Measurements from ENCODE around the gene PBX4. TPM values are rescaled to one million over a fixed set of nuclear protein-coding genes. Genes with fewer than 3 reads are reported as not detected.

Gene PBX4
- polyA plus RNA-seq, 3 donors = 1.8 to 3.1 (median 2.9) TPM

DNA sequence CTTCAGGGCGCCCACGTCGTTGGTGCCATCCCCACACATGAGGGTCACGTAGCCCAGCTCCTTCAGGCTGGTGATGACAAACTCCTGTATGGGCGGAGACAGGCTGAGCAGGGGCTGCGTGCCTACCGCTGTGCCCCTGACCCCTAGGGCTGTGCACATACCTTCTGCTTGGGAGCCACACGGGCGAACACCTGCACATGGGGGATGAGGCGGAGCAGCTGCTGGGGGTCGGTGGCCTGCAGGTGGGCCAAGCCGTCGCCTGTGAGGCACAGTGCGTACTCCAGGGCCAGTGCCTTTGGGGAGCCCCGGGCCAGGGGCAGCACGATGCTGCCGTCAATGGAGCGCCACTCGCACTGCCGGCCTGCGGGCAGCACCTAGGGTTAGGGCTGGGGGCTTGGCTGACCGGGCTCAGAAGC, 31.1 kb upstream of the PBX4 start:
- no peak for DNase-seq (ENCODE audit: low read depth in 3 of 3, low spot score in 2 of 3)

DNA sequence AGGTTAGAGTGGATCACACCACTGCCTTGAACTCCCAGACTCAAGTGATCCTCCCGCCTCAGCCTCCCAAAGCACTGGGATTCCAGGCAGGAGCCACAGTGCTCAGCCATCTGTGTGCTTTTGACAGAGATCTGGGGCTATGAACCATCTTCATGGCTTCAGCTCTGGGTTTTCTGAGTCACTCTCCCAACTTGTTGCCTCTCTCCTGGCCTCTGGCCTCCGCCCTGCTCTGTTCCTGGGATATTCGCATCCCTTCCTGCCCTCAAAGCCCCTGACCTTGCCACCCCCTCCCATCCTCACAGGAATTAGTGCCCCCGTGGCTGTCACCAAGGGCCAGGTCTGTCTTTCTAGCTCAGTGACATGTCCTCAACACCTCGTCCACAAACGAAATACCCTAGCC, 30.7 kb upstream of the PBX4 start:
- DNase-seq (ENCODE audit: low read depth in 3 of 3, low spot score in 2 of 3) = no peak

DNA sequence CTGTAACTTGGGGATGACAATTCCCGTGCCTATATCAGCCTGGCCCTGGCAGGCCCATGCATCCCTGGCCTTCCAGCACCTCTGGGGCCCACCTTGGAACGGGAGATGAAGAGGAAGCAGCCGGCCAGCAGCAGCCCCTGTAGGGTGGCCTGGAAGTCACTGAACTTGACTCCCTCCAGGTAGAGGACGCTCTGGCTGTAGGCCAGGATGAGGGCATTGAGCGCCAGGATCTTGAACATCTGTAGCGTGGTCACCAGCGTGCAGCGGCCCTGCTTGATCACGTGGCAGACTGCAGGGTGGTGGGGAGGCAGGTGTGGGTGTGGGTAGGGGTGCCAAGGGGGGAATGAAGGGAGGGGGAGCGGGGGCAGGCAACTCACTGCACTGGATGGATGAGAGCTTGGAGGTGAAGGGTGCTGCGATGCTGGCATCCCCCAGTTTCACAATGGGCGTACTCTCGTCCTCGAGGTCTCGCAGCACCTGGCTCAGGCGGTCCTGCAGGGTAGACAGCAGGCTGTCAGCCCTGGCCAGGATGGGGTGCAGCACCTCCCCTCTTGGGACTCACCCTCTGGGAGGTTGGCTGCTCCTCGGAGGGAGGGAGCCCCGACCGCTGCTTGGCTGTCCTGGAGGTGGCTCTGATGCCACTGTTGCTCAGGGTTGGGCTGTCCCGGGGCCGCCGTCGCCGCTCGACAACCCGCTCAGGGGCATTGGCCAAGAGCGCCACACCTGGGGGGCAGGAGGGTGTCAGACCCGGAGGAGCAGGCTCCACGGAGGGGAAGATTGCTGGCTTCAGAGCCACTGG, 28.7 kb upstream of the PBX4 start:
- no peak for DNase-seq (ENCODE audit: low read depth in 3 of 3, low spot score in 2 of 3)

DNA sequence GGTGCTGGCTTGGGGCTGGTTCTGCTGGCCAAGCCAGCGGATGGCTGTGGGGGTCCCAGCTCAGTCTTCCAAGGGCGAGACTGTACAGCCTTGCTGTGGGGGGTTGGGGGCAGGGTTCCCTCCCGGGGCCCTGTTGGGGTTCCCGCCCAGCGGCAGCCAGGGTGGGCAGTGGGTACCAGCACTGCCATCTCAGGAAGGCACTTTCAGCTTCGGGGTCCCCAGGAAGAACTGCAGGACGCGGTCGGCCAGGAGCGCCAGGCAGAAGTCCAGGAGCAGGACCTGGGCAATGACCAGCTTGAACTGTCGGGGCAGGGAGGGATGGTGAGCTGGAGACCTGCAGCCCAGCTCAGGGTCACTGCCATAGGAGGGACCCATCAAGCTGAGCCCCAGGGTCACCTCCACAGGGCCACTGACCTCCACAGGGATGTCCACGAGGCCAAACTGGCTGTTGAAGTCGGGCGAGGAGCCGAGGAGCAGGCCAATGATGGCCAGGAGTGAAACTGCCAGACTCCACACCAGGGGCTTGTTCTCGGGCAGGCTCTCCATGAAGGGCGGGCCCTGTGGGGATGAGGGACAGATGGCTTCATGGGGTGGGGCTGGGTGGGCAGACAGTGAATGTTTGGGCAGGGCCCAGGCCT, 26.9 kb upstream of the PBX4 start:
- DNase-seq (ENCODE audit: low read depth in 3 of 3, low spot score in 2 of 3) = no peak

DNA sequence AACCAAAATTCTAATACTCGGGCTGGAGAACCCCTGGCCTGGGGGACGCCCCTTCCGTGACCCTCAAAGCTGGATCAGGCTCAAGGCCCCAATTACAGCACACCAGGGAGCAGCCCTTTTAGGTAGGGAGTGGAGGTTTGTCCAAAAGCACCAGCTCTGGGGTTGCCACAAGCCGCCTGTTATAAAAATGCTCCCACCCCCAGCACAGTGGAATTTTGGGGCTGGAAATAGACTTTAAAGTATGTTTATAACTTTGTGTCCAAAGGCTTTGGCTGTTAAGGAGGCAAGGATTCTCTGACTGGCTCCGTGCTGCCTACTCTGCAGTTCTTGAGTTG, 25.5 kb upstream of the PBX4 start:
- DNase-seq (ENCODE audit: low read depth in 3 of 3, low spot score in 2 of 3) = no peak

DNA sequence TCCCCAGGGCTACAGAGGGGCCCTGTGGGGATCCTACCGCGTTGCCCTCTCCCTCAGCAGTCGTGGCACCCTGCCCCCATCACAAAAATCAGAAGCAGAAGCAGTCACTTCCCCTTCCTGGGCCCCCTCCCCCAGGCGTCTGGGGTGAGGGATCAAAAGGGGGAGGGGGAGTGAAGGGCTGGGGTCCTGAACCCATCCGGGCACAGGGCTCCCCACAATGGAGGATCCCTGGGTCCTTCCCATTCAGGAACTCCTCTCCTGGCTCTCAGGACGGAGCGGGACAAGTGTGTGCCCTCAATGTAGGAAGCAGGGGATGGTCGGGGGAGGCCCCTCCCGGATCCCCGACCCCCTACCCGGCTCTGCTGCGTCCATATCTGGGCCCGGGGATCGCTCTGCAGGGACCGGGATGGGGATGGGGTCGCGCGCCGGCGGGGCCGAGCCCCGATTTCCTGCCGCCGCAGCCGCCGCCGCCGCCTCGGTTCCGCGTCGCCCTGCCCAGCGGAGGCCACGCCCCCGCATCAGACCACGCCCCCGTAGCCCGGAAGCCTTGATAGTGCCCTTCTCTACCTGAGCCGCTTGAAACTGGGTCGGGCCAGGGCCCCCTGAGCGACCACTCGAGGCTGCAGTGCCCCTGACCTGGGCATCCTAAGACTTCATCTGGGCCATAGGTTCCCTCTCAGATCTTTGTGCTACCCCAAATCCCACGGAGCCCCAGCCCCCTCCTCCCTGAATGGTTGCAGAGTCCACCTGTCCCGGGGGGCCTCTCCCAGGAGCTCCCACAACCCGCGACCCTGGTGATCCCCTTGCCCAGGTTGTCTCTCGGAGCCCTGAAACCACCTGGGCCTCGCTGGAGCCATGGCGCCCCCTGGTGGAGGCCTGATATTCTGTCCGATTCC, 24.9 kb upstream of the PBX4 start, which contains the start of gene GMIP:
TSS of gene GMIP (minus strand) at position 500 of the 896 bp plus-strand sequence. CDS start at position 372, 128 bp downstream.
- no peak for DNase-seq (ENCODE audit: low read depth in 3 of 3, low spot score in 2 of 3)

DNA sequence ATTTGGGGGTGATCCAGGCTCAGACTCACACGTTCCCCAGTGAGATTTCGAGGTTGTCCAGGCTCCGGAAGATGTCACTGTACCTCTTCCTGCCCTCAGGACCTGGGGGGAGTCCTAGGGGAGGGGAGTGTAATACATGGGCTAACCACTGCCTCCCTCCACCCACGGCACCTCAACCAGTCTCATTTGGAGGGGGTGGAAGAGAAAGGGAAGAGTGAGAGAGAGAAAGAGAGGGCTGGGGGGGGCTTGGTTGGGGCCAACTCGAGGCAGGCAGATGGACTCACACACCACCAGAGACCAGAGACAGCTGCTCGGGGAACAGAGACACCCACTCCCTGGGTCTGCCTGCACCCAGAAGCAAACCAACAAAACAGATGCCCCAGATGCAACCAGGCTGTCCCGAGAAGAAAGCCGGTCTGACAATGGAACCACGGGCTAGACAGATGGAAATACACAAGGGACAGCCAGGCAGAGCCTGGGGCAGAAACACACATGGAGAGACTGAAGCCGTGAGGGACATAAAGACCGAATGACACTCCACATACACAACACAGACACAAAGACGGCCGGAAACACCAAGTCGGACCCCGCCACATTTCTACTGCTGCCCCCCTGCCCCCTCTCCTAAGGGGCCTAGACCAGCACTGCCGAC, 24.1 kb upstream of the PBX4 start:
- DNase-seq (ENCODE audit: low read depth in 3 of 3, low spot score in 2 of 3) = no peak

DNA sequence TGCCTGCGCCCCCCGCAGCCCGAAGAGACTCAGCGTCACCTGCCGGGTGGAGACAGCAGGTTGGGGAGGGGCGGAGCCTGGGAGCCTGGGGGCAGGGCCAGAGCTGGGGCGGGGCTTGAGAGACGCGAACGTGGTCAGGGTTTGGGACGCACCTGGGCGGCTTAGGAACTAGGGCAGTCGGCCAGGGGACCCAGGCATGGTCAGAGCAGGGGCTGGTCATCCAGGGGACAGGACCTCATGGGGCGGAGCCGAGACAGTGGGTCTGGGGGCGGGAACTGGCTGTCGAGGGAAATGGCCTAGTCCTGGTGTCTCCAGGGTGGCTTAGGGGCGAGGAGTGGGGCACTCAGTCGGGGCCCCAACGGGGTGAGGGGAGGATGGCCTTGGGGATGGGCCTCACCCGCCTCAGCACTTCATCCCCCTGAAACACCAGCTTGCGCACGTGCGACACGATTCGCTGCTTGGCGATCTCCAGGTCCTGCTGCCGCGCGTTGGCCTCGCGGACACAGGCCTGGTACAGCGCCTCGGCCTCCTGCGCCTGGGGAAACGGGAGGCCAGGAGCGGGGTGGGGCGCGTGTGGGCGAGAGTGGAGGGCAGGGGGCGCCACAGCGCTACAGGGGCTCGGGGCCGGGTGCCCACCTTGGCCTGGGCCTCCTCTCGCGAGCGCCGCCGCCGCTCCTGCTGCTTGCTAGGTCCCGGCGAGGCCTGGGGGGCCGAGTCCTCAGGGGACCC, 19.2 kb upstream of the PBX4 start:
- DNase-seq (ENCODE audit: low read depth in 3 of 3, low spot score in 2 of 3) = no peak

DNA sequence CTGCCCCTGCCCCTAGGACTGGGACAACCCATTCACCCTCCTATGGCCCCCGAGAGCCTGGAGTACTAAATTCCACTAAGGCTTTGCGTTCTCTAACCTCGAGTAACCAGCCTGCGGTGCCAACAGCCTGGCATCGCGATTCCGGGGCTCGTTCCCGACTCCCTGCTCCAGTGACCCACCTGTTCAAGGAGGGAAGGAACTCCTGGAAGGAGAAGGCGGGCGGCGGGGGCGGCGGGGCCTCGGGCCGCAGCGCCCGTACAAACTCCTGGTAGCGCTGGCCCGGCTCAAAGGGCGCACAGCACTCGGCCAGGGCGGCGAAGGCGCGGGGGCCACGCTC, 18.7 kb upstream of the PBX4 start:
- DNase-seq (ENCODE audit: low read depth in 3 of 3, low spot score in 2 of 3) = no peak

DNA sequence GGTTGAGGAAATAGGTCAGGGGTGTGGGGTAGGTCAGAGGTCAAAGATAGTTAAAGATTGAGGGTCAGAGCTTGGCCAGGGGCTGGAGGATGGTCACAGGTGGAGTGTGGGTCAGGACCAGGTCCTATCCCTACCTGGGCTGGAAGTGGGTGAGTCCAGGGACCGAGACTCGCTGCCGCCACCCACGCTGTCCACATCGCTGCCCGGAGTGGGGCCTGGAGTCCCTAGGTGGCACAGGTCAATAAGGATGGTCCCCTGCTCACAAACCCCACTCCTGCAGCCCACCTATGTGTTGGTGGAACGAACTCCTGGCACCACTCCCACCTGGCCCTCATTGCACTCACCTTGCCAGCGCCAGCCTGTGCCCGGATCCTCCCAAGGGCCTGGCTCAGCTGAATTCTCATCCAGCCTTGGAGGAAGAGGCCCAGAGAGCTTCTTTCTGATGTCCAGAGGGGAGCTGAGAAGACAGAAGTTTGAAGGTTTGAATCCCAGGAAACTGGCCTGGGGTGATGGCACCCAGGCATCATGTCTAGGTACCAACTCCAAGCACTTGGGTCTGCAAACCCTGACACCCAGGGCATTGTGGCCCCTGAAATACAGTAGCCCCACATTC, 18.2 kb upstream of the PBX4 start:
- no peak for DNase-seq (ENCODE audit: low read depth in 3 of 3, low spot score in 2 of 3)

DNA sequence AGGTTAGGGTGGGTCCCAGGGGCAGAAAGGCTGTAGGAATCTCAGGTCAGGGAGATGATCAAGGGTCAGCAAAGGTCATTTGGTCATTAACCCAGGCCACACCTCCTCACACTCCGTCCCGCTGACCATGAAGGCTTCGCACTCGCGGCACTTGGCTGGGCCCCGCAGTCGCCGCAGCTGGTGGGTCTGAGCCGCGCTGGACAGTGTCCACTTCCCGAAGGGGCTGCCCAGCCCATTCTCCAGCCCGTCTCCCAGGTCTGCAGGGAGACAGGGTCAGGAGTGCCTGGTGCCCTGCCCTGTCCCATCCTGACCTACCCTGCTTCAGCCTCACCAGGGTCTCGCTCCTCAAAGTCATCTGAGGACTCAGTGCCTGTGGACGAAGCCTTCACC, 16.8 kb upstream of the PBX4 start:
- no peak for DNase-seq (ENCODE audit: low read depth in 3 of 3, low spot score in 2 of 3)

DNA sequence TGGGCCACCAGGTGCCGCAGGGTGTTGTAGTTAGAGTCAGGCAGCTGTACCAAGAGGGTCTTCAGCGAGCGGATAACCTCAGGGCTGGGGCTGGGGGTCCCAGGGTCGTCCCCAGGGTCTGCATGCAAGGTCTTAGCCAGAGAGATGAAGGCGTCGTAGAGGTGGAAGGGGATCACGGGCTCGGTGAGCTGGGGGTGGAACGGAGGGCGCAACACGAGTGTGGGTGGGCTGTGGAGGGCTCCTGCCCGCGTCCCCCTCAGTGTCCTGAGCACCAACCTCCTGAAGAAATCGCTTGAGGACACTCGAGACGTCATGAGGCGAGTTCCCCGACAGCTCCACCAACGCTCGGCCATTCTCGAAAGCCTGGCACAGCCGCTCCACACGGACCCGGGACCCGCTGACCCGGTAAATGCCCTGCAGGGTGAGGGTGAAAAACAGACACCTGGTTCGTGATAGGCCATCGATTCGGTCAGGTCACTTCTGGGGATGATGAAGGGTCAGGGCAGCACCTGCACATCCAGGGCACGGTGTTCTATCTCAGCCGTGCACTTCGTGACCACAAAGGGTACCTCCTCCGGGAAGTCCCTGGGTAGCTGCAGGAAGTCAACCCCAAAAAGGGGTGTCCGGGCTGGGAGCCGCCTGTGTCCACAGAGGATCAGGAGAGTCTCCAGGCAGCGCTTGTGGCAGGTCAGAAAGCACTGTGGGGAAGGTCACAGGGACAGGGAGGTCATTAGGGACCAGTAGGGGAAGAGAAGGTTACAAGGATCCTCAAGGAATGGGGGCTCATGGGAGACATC, 16.2 kb upstream of the PBX4 start:
- DNase-seq (ENCODE audit: low read depth in 3 of 3, low spot score in 2 of 3) = no peak

DNA sequence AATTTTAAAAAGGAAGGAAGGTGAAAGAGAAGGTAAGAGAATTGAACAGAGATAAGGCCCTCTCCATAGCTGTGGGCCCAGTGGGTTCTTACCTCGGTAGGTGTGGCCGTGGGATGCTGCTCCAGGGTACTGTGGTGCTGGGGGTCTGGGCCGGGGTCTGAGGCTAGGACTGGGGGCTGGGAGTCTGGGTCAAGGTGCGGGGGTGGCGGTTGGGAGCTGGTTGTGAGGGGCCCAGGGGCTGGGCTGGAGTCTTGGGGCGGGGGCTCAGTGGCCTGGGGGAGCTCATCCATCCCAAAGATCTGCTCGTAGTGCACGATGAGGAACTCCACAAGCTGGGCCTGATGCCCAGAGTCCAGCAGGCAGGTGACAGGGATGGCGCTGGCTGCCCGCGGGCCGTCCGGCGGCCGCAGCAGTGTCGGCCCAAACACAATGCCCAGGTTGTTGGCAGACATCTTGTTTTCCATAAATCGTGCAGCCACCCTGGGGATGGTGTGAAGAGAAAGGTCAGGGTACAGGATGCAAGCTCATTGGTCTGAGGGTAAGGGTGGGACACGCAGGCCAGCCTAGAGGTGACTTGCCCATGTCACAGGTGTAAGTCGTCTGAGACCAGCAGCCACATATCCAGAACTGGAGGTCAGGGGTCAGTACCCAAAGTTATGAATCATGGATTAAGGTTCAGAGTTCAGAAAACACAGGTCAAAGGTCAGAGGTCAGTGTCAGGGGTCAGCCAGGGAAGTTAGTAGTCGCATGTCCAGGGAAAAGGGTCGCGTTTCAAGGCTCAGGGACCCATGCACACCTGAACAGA, 15.4 kb upstream of the PBX4 start:
- DNase-seq (ENCODE audit: low read depth in 3 of 3, low spot score in 2 of 3) = no peak

DNA sequence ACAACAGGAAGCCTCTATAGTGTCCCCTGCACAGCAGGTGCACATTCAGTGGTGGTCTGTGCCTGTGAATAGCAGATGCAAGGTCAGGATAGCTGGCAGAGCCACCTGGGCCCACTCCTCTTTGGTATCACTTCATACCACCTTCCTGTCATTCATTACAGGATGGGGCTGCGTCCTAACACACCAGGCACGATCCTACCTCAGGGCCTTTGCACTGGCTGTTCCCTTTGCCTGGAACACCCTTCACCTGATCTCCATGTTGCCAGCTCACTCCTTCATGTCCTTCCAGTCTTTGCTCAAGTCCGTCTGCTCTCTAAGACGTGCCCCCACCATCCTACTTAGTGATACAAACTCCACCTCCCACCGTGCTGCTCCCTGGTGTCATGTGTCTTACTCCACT, 14.2 kb upstream of the PBX4 start:
- DNase-seq (ENCODE audit: low read depth in 3 of 3, low spot score in 2 of 3) = no peak

DNA sequence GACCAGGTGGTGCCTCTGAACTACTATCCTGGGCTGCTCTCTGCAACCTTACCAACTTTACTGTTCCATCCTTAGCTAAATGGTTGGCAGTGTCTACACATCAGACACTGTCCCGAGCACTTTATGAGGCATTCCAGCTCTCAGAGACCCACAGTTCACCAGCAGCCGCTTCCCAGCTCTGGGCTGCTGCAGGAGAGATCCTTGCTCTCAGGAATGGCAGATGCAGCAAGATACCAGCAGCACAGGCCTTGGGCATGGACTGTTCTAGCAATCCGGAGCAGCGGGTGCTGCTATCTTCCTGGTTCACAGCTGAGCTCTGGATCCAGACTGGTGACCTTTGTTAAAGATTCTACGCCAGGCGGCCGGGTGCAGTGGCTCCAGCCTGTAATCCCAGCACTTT, 12.9 kb upstream of the PBX4 start:
- no peak for DNase-seq (ENCODE audit: low read depth in 3 of 3, low spot score in 2 of 3)

DNA sequence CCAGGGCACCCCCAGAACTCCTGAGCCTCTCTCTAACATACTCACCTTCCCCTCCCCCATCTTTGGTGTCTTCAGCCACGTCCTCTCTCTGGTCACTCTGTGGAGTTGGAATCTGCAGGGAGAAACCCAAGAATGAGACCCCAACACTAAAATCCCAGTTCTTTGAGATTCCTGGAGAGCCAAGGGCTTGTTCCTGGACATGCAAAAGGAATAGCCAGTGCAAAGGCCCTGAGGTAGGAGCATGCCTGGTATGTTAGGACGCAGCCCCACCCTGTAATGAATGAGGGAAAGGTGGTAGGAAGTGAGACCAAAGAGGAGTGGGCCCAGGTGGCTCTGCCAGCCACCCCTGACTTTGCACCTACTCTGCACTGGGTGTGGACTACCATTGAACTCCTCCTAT, 11.9 kb upstream of the PBX4 start:
- no peak for DNase-seq (ENCODE audit: low read depth in 3 of 3, low spot score in 2 of 3)

DNA sequence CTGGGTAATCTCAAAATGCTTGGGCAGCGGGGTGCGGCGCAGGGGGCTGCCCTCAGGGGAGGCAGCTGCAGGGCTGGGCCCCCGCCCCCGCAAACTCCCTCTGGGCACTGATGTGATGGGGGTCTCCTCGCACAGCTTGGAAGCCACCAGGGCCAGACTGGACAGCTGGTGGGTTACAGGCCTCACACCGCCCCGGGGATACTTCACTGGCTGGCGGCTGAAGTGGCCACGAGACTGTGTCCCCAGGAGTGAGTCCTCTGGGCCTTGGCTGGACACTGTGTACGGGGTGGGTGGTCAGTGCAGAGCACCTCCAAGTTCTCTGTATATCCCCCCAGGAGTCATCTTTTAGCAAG, 11.6 kb upstream of the PBX4 start:
- no peak for DNase-seq (ENCODE audit: low read depth in 3 of 3, low spot score in 2 of 3)

DNA sequence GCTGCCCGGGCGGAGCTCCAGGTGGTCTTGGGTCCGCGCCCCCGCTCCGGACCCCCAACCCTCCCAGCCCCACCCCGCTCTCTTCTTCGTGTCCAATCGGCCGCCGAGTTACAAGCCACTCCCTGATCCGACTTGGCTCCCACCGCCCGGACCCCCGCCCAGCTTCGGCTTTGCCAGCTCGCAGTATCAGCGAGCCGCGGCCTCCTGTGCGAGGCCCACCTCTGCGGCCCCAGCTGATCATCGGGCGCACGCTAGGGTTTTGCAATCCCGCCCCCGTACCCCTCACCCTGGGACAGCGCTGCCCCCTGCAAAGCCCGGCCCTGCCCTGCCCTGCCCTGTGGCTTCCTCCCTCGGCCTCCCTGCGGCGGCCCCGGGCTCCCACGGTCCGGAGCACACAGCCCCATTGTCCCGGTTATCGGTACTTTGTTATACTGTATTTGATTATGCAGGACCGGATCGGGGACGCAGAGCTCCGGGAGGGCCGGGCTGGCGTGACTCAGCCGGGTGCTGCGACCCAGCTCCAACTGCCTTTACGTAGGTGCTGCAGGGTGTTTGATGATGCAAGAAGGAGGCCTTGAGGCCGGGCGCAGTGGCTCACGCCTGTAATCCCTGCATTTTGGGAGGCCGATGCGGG, 10.1 kb upstream of the PBX4 start:
- no peak for DNase-seq (ENCODE audit: low read depth in 3 of 3, low spot score in 2 of 3)

Data from right renal cortex interstitium (tissue), 3 donors.